ENCODE data around the gene GLA. TPM values are rescaled to one million over a fixed set of nuclear protein-coding genes. Genes with fewer than 3 reads are reported as not detected.

GLA gene
- total and polyA plus RNA-seq, 9 of the 15 experiments (the other 6 are each of a cell fraction or from before 2014, with no cell fraction given), result 41.7 to 146 (median 73.8) TPM

GRCh38 chrX:101407748-101408531, at the start of gene GLA, which contains the start of gene HNRNPH2 (continued):
- TF ChIP-seq AFF1 (IDR thresholded peaks at IDR 0.05; ENCODE audit: low read depth in 1 of 2, partially characterized antibody in 2 of 2), result peak in 1 of 2 experiments; percentile 95
- no peak for TF ChIP-seq ZNF507 (tag; conservative IDR thresholded peaks at IDR 0.05)
- peak; percentile 45; the same call in 1 of the 2 replicates for TF ChIP-seq CC2D1A (IDR thresholded peaks at IDR 0.05)
- TF ChIP-seq KDM1A (IDR thresholded peaks at IDR 0.05), result peak in 1 of 2 experiments; percentile 57; a peak in 2 of 4 replicates
- TF ChIP-seq ZNF121 (CRISPR knock-in tag; conservative IDR thresholded peaks at IDR 0.05), result no peak
- TF ChIP-seq ZBTB11 (CRISPR knock-in tag; IDR thresholded peaks at IDR 0.05), result no peak
- peak; percentile 75 for TF ChIP-seq CHD2 (IDR thresholded peaks at IDR 0.05; ENCODE audit: low read depth, low read length)
- TF ChIP-seq ZBTB34 (CRISPR knock-in tag; IDR thresholded peaks at IDR 0.05), result no peak
- TF ChIP-seq RBM34 (IDR thresholded peaks at IDR 0.05; ENCODE audit: borderline replicate concordance, insufficient read depth, low read length), result no peak
- TF ChIP-seq DACH1 (IDR thresholded peaks at IDR 0.05; ENCODE audit: partially characterized antibody), result peak; percentile 24
- peak; percentile 76 for TF ChIP-seq MEIS2 (IDR thresholded peaks at IDR 0.05; ENCODE audit: partially characterized antibody)
- no peak for TF ChIP-seq ZNF830 (CRISPR knock-in tag; IDR thresholded peaks at IDR 0.05)
- TF ChIP-seq TFE3 (CRISPR knock-in tag; IDR thresholded peaks at IDR 0.05), result peak; percentile 99
- TF ChIP-seq GMEB1 (CRISPR knock-in tag; IDR thresholded peaks at IDR 0.05), result peak; percentile 70

All from K562 (cell line).